Panc1 (cell line): ENCODE results near the gene HRH4.

ENCODE experiments used
- CTCF ChIP-seq: fragments of 450-650 bp; IDR thresholded peaks from 2 replicates; pipeline ENCODE4 v1.5.1; 2017; ENCODE audit warnings: mild to moderate bottlenecking
- POLR2AphosphoS5 ChIP-seq: IDR thresholded peaks from 2 replicates; pipeline ENCODE4 v1.6.1; 2012; ENCODE audit warnings: mild to moderate bottlenecking, low read depth, low read length, moderate library complexity
- REST ChIP-seq, 2 experiments: IDR thresholded peaks; 2 replicates each; pipeline ENCODE4 v1.6.1; 2011 to 2012; ENCODE audit warnings: low read depth in 2 of 2, control low read depth in 1 of 2, low read length in 1 of 2, mild to moderate bottlenecking in 1 of 2, moderate library complexity in 1 of 2; ENCODE audit not compliant: insufficient read depth in 1 of 2
- TCF7L2 ChIP-seq: IDR thresholded peaks from 2 replicates; pipeline ENCODE4 v1.6.1; 2011; ENCODE audit warnings: mild to moderate bottlenecking, low read depth, low read length, inconsistent platforms

GRCh38 chr18:24515721-24516120 lies 55.3 kb downstream of the HRH4 start:
- no peak for TF ChIP-seq CTCF
- no peak for TF ChIP-seq REST (IDR thresholded peaks at IDR 0.05; ENCODE audit: insufficient read depth in 1 of 2, low read depth in 2 of 2, low read length in 1 of 2)
- TF ChIP-seq POLR2AphosphoS5 = no peak
- TF ChIP-seq TCF7L2 = no peak
